ENCODE measurements around the gene SLC24A3.
"Not testable (repeated sequence)": the region's sequence is repeated elsewhere in the genome, so short reads cannot be mapped to it uniquely, and the experiment has no call there.

The SLC24A3 gene

DNA sequence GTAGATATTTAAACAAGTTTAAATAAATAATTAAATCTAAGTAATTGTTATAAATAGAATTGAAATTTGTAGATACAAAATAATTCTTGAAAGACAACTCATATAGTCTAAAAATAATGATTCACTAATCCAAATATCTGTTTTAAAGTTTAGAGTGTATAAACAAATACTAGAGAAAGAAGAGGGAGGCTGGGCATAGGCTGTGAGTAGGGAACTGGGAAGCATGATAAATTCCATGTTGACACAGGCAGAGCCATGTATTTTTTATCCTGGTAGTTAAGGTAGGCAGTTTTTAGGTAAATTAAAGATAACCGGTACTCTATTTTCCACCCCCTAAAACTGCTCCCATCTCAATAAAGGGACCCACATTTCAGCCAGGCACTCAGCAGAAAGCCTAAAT, 534.0 kb downstream of the SLC24A3 start:
- no peak for DNase-seq (ENCODE audit: low read depth)

DNA sequence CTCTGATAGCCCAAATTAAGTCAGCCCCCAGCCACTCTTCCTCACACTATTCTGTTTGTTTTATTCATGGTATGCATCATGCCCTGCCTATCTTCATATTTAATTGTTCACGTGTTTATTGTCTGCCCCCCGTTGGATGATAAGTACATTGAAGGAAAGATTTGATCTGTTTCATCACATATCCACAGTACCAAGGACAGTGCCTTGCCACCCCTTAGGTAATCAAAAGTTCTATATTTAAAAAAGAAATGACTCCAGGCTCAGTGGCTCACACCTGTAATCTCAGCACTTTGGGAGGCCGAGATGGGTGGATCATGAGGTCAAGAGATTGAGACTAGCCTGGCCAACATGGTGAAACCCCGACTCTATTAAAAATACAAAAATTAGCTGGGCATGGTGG, 535.5 kb downstream of the SLC24A3 start:
- DNase-seq (ENCODE audit: low read depth) = no peak

DNA sequence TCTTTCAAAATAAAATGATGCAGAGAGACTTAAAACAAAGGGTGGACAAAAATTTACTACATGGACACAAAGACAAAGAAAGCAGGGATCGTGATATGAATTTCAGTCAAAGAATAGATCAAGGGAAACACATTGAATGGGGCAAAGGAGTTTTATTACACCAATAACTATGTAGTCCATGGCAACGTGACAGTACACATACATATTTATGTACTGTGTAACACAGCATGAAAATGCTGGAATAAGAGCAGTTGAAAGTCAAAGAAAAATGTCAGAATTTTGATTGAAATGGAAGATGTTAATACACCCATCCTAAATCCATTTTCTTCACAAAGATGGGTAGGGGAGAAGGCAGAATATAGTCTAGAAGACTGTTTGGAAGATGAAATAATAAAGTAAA, 536.2 kb downstream of the SLC24A3 start:
- no peak for DNase-seq (ENCODE audit: low read depth)

DNA sequence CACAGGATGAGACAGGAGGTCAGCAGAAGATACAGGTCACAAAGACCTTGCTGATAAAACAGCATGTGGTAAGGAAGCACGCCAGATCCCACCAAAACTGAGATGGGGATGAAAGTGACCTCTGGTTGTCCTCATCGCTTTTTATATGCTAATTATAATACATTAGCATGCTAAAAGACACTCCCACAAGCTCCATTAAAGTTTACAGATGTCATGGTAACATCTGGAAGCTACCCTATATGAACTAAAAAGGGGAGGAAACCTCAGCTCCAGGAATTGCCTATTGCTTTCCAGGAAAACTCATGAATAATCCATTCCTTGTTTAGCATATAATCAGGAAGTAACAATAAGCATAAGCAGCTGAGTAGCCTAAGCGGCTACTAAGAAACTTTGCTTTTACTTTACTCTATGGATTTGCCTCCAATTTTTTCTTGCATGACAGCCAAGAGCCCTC, 537.2 kb downstream of the SLC24A3 start:
- no peak for DNase-seq (ENCODE audit: low read depth)

DNA sequence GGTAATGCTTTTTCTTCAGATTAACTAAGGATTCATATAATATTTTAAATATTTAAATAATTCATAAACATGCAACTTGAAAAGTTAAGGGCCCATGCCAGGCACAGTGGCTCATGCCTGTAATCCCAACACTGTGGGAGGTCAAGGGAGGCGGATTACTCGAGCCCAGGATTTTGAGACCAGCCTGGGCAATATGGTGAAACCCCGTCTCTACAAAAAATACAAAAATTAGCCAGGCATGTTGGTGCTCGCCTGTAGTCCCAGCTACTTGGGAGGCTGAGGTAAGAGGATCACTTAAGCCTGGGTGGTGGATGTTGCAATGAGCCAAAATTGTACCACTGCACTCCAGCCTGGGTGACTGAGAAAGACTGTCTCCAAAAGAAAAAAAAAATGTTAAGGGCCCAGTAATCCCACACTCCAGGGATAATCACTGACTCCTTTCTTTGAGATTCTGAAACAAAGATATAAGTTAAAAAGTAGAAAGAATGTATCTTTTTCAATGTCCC, 537.7 kb downstream of the SLC24A3 start:
- DNase-seq (ENCODE audit: low read depth) = no peak

DNA sequence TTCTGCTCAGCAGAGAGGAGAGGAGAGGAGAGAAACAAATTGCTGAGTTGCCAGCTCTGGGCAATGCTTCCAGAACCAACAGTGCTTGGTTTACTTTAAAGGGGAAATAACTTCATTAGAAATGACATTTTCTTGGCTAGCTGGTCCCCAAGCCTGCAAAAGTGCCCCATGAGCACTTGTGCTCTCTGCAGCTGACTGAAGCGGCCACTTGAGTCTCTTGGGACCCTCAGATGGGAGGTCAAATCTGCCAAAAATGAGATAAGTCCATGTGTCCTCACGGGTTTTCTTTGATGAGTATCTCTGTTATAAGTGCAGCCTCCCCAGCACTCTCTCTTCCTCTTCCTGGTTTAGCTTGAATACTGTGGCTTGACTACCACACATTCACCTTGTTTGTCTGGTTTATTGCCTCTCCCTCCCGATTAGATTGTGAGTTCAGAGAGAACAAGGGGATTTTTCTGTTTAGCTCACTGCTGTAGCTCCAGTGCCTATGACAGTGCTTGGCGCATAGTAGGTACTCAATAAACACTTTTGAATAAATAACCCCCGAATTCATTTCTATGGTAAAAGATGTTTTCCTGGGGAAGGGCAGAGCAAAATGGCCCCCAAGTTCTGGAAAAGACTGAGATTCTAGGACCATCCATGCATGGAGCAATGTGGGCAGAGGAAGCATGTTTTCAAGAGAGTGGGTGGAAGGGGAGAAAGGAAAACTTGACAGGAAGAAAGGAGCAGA, 538.6 kb downstream of the SLC24A3 start:
- DNase-seq (ENCODE audit: low read depth) = no peak

DNA sequence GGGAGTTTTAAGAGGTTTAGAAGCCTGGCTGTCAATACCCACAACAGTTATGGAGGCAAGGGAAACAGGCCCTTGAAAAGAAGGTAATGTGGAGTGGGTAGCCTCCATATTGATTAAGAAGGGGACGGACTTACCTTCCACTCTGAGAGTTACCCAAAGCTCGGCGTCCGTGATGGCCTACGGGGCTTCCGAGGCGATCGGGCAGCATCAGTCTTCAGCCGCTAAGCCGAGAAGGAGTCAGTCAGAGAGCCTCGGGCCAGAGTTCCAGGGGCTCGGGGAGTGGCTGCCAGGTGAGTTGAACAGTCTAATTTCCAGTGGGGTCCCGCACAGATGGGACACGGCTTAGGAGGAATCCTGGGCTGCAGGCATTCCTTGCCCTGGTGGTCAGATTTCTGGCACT, 541.8 kb downstream of the SLC24A3 start:
- not testable (repeated sequence) for DNase-seq (ENCODE audit: low read depth)

DNA sequence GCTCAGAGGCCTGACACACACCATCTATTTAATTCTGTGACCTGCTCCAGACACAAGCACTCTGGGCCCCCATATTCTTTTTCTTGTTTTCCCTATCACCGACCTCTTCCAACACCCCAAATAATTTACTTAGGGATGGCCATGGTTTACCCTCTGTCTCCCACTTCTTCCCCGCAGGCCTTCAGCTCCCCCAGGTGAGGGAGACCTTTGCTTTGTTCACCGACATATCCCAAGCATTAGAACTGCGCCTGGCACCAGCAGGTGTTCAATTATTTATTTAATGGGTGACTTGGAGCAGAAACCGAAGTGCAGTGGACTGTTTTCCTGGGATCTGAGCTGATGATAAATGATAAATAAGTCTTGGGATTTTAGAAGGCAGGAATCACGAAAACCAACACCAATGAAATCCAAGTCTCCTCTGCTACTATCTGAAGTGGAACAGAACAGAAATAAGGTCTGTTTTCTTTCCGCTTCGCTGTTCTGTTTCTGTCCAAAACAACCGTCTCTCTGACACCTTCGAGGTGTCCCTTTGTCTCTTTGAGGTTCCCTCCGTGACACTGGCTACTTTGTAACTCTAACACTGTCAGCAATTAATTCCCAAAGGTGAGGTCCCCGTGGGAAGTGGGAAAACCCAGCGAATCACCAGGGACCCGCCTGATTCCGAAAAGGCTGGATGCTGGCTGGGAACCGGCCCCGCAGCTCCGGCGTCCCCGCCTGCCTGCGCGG, 544.5 kb downstream of the SLC24A3 start:
- DNase-seq (ENCODE audit: low read depth) = no peak

DNA sequence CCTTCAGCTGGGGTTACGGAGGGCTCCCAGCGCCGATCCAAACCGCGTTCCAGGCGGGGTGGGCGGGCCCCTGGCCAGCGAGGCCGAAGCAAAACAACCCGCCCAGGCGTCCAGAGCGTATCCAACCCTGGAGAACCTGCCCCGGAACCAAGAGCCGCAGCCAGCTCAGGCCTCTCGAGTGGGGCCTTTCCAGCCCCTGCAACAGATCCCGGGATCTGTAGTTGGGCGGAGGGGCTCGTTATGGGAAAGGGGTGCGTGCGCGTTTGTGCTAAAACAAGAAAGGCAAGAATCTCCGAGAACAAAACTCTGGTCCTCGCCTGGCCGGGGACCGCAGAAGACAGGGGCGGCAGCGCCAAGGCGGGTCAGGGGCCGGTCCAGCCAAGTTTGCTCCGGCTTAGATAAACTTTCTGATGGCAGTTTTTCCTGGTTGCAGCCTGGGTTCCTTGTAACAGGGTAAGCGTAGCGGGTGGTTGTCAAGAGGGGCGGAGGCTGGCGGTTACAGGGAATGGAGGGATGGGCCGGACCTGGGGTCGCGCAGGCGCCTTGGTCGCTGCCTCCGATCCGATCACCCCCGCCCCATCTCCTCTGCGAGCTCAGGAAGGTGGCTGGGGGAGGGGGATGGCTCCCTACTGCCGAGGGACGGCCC, 545.2 kb downstream of the SLC24A3 start:
- DNase-seq (ENCODE audit: low read depth) = no peak

DNA sequence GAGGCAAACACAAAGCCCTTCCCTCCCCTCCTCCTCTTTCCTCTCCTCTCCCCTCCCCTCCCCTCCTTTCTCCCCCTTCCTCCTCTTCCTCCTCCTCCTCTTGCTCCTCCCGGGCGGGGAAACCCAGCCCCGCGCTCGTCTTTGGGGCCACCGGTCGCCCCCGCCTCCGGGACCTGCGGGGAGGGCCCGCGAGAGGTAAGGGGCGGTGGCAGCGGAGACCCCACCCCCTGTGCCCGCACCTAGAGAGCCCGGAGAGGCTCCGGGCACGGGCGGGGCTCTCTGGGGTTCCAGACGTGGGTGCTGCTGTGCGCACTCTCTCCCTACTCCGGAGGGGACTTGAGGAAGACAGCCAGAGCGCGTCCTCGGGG, 545.7 kb downstream of the SLC24A3 start, which contains the start of gene RIN2:
Gene RIN2 (plus strand): TSS at position 126 of the 368 bp plus-strand sequence. CDS start 131,344 bp downstream, outside the sequence.
- no peak for DNase-seq (ENCODE audit: low read depth)

DNA sequence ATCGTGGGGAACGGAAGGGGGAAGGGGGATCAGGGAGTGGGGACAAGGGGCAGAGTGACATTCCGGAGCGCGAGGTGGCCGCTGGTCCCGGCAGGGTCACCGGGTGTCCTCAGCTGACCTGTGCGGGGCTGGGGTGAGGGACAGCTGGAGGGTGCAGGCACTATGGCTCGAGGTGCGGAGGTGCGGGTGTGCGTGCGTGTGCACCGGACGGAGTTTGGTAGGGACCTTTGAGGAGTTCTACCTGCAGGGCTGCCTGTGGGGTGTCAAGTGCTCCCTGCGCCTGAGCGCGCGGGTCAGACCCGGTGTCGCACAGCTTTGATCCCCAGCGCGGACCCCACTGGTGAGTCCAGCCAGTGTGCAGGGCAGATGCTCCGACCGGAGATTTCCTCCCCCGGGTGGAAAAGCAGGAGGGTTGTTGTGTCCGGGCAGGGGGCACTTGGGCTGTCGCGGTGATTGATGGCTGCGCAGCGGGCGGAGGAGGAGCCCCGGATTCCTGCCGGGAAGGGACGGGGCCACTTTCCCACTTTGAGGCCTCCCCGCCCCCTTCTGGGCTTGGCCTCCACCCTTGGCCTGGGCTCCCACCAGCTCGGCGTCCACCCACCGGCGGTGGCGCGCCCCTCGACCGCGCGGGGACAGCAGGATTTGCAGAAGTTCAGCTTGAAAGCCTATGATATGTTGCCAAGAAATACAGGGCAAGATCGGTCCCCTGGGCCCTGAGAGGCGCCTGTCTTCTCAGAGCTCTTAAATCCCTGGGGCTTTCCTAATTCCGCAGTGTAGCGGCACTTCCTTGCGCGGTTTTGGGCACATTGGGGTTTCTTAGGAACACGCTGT, 546.3 kb downstream of the SLC24A3 start:
- DNase-seq (ENCODE audit: low read depth) = no peak

DNA sequence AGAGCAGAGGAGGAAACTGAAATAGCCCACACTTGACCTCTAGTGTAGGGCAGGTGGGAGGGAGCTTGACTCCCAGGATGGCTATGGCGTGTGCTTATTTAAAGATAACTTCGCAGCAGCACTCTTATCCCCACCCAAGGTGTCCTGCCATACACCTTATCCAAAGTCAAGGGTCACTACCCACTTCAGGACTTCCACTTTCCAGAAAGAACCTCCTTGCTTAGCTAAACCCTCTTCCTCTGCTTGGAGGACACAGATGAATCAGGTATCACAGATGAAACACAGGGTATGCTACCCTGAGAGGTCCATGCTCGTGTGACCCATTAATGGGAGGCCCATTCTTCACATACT, 547.9 kb downstream of the SLC24A3 start:
- no peak for DNase-seq (ENCODE audit: low read depth)

DNA sequence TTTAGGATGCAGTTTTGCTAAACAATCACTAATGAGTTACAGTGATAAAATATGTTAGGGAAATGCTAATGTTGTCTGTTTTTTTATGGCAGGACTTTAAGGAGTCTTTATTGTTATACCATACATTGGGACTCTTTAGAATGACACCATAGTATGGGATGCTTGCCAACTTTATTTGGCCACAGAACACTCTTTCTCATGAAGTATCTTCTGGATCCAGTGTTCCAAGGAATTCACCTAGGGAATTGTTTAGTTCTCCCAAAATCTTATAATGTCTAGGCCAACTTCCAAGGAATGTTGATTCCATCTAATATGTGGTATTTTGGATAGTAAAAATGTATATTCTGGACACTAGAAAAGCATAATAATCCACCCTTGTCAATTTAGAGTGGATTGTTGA, 548.9 kb downstream of the SLC24A3 start:
- no peak for DNase-seq (ENCODE audit: low read depth)

DNA sequence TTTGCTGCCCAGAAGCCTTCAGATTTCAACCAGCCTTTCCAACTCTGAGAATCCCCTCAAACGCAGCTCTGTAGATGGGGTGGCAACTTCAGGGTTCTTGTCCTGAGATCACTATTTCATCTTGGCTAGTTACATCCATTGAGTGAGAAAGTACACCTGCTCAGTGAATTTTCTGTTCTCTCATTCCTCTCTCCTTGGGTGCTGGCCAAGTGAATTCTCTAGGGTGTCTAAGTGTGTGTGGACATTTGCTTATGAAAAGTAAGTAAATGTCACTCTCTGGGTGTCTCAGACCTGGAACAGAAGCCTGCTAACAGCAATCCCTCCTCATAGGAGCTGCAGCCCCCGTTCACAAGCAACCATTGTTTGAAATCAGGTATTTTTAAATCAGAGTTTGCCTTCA, 549.4 kb downstream of the SLC24A3 start:
- no peak for DNase-seq (ENCODE audit: low read depth)

DNA sequence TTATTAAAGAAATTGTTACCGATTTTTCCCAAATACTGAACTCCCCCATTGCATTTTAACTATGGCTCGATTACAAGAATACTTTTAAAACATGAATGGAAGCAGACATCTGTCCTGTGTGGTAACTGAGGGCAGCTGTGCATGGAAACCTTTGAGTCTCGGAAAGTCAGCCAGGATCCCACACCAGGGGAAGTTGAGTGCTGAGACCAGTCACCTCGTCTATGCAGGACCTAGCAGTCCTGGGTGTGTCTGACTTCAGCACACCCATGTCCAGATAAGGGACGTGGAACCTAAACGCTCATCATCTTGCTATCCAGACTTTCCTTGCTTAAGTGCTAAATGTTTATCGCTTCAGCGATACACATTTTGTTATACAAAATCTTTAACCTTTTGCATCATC, 551.8 kb downstream of the SLC24A3 start:
- no peak for DNase-seq (ENCODE audit: low read depth)

DNA sequence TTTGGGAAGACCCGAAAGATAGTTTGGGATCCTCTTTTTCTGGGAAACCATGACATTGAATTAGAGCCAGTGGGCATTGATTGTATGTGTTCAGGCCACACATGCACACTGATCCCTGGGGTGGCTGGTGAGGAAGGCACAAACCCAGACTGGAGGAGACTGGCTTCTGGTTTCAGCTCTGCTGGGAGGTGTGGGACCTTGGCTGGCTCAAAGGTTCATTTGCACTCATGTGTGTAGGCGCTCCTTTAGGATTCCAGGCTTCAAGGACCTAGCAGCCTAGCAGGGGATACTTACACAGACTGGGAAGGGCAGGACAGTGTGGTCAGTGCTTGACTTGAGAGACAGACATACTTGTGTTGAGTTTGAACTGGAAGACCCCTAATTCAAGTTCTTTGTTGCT, 552.8 kb downstream of the SLC24A3 start:
- no peak for DNase-seq (ENCODE audit: low read depth)

DNA sequence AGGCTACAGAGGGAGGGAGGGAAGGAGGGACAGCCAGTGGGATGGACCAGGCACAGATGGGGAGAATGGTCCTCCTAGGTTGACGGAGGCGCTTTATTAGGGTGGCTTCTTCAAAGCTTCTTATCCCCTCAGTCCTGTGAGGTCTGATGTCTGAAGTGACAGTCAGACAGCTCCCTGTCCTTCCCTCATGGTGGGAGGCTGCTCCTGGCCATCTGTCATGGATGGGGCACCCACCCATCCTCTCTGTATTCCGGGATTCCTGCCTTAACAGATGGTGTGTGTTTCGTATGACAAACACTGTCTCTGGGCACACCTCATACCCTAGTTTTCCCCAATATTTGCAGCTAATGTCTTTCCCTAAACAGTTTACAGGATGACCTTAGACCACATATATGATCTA, 553.5 kb downstream of the SLC24A3 start:
- DNase-seq (ENCODE audit: low read depth) = no peak

DNA sequence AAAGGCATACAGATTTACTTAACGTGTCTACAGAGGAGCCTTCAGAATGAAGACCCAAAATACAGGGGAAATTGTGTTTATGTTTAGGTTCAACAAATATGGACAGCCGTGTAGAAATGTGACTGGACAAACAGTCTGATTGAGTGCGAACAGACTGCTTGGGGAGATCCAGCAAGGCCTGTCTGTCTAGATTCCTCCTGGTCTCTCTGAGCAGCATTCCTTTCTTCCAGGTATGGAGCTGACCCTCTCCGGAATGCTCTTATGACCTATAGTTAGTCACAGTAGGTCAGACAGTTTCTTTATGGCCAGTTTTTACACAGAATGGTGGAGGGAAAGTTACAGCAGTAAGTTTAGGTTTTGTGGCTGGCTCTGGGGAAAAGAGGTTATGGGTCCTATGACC, 554.6 kb downstream of the SLC24A3 start:
- DNase-seq (ENCODE audit: low read depth) = no peak

DNA sequence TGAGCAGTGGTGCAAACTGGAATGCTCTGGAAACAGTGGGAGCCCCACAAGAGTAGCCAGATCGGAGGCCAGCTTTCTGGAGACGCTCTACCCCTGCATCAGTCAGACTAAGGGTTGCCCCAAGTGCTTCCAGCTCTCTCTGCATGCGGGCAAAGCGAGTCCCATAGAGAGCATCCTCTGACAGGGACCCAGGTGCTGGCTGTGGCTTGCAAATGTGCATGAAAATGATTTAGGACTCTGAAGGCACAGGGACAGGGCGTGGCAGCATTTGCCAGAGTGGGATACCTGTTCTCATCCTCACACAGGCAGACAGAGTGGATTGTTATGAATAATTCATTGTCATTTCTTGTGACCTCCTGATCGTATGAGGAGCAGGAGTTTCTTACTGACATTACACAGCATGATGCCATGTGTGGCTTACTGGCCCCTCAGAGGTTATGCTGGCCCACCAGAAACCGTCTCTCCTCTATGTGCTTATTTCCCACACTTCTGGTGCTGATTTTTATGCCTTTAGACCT, 555.9 kb downstream of the SLC24A3 start:
- no peak for DNase-seq (ENCODE audit: low read depth)

DNA sequence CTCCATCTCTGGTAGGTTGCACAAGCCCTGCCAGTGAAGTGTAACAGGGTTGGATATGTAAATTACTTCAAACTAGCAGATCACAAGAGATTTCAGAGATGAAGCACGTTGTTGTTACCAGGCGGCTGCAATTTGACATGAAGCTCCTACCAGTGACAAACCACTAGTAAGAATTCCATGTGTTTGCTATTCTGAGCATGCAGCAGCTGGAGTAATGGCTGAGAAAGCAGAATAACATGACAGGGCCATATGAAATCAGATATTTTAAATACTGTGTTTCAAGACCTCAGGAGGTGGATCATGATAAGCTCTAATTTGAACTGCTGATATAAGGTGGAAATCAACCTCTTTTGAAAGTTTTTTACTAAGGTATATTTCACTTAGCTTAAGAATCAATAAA, 557.1 kb downstream of the SLC24A3 start:
- DNase-seq (ENCODE audit: low read depth) = no peak

DNA sequence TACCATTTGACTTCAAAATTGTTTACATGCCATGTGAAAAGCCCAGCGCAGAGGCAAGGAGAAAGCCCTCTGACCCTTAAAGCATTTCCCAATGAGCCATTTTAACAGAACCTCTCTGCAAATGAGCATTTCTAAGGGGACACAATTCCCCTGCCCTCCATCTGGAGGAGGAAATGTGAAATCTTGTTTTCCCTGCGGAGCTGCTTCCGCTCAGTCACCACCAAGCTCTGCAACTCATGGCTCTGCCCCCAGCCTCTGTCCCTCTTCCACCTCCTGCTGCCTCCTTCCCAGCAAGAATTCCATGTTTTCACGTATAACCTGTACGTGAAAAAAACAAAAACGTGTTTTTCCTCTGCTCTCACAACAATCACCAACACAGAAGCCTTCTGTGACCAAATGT, 557.9 kb downstream of the SLC24A3 start:
- DNase-seq (ENCODE audit: low read depth) = no peak

DNA sequence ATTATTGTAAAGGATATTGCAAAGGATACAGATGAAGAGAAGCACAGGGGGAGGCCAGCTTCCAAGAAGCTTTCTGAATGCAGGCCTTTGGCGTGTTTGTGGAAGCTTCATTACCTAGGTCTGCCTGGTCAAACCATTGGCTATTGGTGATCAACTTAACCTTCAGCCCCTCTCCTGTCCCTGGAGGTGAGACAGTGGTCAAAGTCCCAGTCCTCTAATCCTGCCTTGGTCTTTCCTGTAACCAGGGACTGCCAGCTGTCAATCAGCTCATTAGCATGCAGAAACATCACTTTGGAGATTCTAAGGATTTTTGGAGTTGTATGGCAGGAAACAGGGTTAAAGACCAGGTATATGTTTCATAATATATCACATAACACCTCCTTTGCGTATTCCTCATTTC, 558.6 kb downstream of the SLC24A3 start:
- no peak for DNase-seq (ENCODE audit: low read depth)
